ENCODE measurements around the gene PPP2R5B. TPM values are rescaled to one million over a fixed set of nuclear protein-coding genes. Genes with fewer than 3 reads are reported as not detected.

The PPP2R5B gene
- polyA plus RNA-seq, 4 donors: 13.2 to 20.8 (median 17.4) TPM

DNA sequence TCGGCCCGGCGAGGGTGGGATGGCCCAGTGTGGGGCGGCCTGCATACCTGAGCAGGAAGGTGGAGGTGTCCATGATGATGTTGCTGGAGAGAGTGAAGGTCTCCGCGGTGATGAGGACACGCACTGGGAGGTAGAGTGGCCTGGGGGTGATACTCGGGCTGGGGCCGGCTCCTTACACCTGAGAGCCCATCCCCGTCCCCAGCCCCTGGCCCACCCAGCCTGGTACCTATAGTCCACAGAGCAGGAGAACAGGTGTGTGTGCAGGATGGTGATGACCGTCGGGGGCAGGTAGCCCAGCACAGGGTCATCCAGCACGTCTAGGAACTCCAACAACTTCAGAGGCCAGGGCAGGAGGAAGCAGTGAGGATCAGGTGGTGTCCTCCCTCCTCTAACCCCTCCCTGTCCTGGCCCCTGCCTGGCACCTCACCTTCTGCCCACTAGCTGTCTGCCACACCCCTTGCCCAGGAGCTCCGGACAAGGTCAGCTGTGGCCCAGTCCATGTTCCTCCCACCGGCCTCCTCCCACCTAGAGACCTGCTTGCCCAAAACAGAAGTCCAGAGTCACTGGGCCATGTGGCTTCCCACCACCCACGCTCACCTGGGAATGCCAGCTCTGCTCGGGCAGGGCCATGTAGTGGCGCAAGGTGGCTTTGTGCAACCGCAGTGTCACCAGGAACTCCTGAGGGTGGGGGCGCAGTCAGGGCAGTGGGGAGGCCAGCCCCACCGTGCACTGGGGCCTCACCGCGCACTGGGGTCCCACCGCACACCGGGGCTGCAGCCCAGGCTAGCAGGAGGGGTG lies 18.8 kb upstream of the PPP2R5B start:
- no peak for DNase-seq (ENCODE audit: low read depth in 4 of 4, low spot score in 3 of 4)

DNA sequence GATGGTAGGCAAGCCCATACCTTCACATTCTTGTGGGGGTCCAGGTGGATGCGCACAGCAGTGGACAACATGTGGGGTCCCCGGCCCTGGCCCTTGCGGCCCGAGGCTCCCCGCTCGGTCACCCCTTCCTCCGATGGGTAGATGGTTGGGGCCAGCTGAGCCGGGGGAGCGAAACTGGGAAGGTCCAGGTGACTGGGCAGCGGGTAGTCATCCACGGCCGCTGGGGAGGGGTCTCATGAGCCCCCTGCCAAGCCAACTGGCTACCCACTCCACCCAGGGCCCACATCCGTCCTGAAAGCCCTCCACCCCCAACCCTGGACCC lies 18.2 kb upstream of the PPP2R5B start:
- DNase-seq (ENCODE audit: low read depth in 4 of 4, low spot score in 3 of 4): no peak

DNA sequence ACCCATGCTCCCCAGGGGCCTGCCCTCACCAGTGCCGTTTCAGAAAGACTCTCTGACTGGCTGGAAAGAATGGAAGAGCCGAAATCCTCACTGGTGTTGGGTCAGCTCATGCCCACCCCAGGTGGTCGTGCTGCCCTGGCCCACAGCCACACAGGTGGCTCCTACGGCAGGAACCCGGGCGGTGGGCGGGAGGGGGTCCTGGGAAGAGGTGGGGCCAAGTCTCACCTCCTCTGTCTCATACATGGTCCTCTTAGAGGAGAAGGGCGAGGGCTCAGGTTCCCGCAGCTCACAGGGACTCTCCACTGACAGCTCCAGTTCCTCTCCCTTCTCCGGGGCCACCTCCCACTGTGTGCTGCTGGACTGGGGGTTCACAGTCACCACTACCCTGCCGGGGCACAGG lies 15.7 kb upstream of the PPP2R5B start:
- no peak for DNase-seq (ENCODE audit: low read depth in 4 of 4, low spot score in 3 of 4)

DNA sequence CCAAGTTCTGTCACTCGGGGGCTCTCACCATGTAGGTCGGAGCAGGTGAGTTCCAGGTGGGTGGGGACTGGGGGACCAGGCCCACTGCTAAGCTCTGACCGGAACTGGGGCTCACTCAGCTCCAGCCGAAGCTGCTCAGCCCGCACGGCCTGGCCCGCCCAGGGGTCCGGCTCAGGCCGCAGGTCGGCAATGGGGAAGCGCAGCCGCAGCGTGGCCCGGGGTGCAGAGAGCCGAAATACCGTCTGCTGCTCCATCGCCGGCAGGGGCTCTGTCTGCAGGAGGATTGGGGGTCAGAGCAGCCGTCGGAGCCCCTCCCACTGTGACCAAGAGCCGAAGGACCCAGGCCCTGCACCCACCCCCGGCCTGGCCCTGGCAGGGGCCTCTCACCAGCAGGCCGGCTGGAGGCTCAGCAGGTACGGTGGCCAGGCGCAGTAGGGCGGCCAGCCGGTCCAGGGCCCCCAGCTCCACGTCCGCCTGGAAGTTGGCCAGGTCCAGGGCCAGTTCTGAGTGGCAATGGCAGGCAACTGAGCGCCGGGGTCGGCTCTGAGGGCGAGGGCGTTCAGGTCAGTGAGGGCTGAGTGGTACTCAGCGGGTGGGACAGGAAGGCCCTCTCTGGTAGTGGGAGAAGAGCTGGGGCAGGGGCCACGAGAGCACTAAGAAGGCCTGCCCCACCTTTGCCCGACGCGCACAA lies 14.7 kb upstream of the PPP2R5B start:
- no peak for DNase-seq (ENCODE audit: low read depth in 4 of 4, low spot score in 3 of 4)

DNA sequence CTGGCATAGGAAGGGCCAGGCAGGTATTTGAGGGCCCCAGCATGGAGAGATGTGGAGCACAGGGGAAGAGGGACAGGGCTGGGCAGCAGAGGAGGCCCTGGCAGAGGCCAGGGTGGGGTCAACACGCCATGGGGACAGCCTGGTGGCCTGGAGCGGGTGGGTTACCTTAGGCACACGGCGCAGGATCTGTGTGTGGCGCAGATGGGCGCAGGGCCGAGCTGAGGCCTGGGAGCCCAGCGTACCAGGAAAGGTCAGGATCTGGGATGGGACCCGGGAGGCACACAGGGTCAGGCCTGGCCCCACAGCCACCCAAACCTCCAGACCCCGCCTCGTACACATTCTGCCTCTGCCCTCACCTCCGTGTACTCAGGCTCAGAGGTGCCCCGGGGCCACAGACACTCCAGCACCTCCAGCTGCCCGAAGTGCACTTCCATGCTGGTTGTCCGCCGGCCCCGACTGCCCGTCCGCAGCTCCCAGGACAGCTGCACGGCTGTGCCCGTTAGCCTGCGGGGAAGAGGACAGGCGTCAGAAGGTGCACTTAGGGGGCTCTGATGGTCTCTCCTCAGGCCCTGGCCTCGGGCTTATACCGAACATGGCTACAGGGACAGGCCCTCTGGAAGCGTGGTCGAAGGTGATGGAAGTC lies 13.9 kb upstream of the PPP2R5B start:
- no peak for DNase-seq (ENCODE audit: low read depth in 4 of 4, low spot score in 3 of 4)

DNA sequence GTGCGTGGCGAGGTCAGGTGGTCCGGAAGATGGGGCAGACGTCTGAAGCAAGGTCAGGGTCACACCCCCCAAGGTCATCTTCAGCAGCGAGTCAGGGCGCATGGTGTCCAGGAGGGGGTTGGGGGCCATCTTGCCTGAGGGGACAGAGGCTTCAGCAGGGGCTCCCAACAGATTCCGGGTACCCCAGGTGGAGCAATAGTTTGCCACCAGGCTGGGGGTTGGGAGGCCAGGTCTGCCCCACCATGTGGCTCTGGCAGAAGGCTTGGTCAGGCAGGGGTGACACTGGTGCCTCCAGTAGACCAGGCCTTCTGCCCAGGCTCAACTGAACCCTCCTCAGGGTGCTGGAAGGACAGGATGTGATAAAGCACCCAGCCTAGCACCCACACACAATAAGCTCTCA lies 13.3 kb upstream of the PPP2R5B start:
- no peak for DNase-seq (ENCODE audit: low read depth in 4 of 4, low spot score in 3 of 4)

DNA sequence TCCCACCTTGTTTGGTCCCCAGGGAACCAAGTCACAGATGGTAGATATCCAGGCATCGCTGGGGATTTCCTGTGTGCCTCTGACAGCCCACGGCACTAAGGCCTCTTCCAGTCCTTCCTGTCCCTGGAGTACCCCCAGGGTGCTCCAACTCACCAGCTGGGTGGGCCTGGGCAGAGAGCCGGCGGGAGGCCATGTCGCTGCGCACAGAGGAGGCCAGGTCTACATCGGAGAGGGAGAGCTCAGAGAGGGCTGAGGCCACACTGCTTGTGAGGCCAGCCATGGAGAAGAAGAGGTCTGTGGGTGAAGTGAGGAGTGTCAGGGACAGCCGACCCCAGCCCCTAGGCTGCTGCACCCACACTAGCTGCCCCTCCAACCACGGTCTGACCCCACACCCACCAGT lies 12.8 kb upstream of the PPP2R5B start:
- DNase-seq (ENCODE audit: low read depth in 4 of 4, low spot score in 3 of 4): no peak

DNA sequence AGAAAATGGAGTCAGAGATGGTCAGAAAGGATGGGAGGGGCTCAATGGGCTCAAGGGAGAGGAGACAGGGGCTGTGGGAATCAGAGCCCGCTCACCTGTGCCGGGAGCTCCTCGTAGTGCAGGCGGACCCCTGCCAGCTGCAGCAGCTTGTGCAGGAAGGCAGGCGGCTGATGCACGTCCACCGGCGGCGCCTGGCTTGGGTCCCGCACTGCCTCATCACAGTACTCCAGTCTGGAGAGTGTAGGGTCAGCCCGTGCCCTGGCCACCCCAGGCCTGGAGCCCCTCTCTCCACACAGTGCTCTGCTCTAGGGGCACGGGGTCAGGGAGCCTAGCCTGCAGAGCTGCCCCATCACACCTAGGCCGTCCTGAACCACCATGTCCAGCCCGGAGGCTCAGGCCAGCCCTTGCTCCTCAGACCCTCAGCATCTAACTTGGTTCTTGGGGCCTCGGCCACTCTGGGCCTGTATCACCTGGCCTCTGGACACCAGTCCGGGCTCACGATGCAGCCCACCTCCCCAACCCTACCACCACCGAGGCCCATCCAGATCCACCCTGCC lies 11.2 kb upstream of the PPP2R5B start:
- DNase-seq (ENCODE audit: low read depth in 4 of 4, low spot score in 3 of 4): no peak

DNA sequence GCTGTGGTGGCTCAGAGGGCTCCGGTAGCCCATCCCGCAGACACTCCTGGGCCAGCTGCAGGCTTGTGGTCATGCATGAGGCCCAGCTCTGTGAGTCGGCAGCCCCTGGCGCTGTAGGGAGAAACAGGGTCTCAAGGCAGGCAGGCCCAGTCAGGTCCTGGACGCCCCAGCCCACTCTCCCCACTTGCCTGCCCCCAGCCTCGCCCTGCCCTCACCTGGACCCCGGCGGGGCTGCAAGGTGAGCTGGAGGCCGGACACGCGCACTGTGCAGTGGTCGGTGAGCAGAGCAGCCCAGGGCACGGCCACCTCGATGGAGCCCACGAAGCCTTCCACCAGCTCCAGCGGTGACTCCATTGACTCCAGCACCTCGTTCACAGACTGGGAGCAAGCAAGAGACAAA lies 10.4 kb upstream of the PPP2R5B start:
- DNase-seq (ENCODE audit: low read depth in 4 of 4, low spot score in 3 of 4): no peak

DNA sequence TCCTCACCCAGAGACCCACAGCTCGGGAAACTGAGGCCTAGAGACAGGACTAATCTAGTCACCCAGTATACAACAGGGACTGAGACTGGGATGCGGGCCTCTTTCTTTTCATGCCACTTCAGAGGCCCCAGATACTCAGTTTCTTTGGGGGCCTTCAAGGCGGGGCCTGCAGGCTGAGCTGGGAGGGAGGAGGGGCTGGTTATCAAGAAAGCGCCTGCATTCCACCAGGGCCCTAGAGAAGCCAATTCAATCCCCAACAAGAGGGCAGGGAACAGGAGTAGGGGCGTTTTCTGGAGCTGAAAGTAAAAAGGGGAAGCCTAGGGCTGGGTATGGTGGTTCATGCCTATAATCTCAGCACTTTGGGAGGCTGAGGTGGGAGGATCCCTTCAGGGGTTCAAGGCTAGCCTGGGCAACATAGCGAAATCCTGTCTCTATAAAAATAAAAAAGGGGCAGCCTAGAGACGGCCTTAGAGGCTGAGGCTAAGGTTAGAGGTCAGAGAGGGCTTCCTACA lies 9.1 kb upstream of the PPP2R5B start:
- DNase-seq (ENCODE audit: low read depth in 4 of 4, low spot score in 3 of 4): no peak

DNA sequence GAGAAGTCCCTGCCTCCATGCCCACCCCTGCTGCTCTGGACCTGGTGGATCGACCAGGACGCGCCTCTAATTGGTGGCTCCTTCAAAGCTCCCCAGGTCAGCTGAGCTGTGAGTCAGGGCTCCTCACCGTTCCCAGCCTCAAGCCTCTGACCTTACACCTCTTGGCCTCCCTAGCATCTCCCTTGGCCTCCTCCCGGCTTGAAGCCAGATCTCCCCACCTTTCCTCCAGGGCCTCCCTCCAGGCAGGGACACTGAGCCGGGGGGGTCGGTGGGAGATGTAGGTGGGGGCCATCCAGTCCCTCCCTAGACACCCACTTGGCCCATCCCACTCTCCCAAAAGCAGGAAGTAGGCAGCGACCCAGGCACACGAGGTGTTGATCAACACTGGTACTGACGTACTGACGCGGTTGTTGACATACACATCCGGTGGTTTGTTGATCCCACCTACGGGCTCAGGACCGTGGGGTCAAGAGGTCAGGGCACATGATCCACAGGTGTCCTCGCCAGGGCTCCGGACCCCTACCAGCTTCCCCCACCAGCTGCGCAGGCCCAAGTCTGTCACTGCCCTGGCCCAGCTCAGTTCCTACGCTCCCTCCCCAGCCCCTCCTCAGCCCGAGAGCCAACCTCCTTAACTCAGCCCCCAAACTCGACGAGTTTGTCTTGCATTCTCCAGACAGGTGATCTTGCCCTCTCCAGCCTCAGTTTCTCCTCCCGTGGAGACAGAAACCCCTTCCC lies 8.3 kb upstream of the PPP2R5B start:
- DNase-seq (ENCODE audit: low read depth in 4 of 4, low spot score in 3 of 4): no peak

DNA sequence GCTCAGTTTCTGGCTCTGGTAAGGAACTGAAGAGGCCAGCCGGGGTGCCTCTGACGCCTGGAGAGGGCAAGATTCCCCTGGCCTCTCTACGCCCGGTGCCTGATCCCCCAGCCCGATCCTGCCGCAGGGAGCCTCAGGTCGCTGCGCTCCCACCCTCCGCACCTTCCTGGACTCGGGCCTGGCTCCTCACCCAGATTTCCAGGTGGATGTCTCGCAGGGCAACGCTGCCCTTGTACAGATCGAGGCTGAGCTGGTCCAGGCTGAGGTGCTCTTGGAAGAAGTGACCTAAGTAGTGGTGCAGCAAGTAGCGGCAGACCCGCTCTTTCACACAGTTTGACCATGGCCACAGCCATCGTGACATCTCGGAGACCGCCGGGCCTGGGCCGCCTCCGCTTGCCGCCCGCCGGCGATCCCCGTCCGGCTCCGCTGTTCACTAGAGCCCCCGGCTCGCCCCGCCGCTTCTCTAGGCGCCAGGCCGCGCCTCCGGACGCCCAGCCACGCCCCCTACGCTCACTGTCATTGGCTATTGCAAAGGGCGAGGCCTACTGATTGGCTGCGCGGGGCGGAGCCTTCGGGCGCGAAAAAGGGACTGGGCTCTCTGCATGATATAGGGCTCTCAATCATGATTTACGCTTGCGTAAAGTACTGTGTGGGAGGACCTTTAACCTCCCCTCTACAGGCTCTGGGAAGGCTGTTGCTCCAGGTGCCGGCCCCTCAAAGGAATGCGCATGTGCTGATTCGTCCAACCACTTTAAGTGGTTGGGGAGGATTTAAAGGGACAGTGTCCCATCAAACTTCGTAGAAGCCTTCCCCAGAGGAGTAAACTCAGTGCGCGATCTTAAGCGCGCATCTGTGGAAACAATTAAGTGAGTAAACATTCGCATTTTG lies 7.5 kb upstream of the PPP2R5B start, which contains the start of gene ATG2A:
Gene ATG2A, minus strand, starts transcription at position 435 of the 888 bp plus-strand sequence. Its CDS starts 74 bp downstream, at position 361.
- peak; percentile 99 for DNase-seq (ENCODE audit: low read depth in 4 of 4, low spot score in 3 of 4)

DNA sequence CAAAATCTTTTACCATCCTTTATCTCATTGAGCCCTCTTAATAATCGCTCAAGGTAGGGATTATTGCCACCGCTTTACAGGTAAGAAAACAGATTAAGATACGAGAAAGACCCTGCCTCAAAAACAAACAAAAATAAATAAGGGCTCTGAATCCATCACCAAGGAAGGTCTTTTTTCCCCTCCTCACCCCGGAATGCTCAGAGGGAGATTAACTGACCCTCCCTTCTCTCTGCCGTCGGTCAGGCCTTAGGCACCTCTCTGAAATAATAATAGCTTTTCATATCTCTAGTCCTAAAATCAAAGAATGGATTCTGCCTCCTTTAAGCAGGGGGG lies 6.9 kb upstream of the PPP2R5B start:
- no peak for DNase-seq (ENCODE audit: low read depth in 4 of 4, low spot score in 3 of 4)

DNA sequence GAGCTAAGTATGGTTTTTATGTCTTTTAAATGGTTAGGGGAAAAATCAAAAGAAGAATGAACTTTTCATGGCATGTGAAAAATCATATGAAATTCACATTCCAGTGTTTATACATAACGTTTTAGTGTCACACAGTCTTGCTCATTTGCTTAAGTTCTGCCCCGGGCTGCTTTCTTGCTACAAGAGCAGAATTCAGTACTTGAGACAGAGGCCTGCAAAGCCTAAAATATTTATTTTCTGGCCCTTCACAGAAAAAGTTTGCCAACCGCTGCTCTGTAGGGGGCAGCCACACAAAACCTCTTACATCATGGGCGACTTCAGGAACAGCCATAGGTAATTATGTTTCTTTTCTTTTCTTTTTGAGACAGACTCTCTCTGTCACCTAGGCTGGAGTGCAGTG lies 6.5 kb upstream of the PPP2R5B start:
- no peak for DNase-seq (ENCODE audit: low read depth in 4 of 4, low spot score in 3 of 4)

DNA sequence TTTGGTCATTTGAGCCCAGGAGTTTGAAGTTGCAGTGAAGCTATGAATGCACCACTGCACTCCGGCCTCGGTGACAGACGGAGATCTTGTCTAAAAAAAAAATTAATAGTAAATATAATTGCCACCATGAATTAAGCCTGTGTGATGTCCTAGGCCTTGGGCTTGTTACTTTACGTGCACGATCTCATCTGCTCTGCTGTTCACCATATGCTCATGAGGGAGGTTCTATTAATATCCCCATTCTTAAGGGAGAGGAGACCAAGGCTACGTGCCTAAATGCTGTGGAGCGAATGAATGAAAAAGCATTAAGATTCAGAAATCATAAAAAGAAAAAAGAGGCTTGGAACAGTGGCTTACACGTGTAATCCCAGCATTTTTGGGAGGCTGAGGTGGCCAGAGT lies 4.9 kb upstream of the PPP2R5B start:
- no peak for DNase-seq (ENCODE audit: low read depth in 4 of 4, low spot score in 3 of 4)

DNA sequence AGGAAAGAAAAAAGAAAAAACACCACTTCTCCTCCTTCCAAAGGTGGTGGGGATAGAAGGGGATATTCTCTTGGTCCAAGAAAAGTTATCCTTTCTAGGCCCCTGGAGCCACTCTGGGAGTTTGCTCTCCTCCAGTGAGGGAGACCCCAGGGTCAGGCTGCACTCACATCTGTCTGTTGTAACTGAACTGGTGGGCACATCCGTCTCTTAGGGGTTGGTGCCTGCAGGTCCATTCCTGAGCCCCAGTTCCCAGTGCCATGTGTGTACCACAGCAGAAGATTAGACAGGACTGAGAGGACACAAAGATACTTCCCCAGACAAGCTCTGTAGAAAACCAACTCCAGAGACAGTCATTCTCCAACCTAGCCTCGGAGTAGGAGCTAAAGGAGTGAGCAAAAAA lies 4.4 kb upstream of the PPP2R5B start:
- no peak for DNase-seq (ENCODE audit: low read depth in 4 of 4, low spot score in 3 of 4)

DNA sequence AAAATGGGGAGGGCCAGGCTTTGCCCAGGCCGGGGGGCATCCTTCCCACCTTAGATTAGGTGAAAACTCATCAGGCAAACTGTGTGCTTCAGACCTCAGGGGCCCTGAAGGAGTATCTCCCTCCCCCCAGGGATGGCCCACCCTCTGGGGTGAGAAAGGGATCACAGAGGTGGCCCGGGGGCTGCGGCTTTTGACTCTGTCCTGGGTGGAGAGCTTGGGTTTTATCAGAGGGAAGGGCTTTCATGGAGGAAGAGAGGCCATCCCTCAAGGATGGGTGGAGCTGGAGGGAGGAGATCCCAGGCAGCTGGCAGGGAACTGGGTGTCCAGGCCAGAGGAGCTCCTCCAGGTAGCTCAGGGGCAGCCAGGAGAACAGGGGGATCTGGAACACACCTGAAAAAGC lies 3.1 kb upstream of the PPP2R5B start:
- DNase-seq (ENCODE audit: low read depth in 4 of 4, low spot score in 3 of 4): no peak

DNA sequence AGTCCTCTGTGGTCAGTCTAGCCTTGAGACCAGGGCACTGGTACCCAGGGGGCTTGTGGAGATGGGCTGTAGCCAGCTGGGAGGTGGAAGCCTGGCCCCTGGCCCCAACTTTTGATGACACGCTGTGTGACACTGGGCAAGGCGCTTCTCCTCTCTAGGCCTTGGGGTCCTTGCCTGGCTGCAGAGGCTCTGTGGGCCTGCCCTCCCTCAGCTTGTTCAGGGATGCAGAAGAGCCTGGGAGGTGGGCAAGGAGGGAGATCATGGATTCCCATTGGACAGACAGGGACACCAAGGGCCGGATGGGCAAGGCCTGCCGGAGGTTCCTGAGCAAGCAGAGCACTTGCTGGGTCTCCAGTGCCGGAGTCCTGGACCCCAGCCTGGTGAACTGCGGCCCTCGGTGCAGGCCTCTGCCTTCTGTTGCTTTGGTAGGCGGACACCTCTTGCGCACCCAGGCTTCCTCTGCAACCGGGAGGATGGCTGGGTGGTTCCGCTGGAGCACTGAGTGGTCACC lies 1.3 kb upstream of the PPP2R5B start:
- no peak for DNase-seq (ENCODE audit: low read depth in 4 of 4, low spot score in 3 of 4)

DNA sequence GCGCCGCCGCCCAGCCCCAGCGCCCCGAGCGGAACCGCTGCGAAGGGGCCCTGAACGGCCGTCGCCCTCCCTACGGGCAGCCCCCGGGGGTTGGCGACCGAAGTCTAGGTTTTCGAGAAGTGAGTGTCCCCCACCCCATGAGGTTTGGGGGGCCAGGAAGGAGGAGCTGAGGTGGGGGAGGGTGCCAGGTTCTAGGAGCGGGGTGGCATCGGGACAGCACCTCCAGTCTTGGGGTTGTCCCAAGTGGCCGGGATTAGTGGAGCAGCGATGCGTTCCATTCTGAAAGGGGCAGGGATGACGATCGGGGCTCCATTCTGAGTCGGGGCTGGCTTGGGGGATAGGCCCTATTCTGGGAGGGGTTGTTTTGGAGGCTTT lies 408 bp downstream of the PPP2R5B start:
- DNase-seq (ENCODE audit: low read depth in 4 of 4, low spot score in 3 of 4): no peak

Measured in left renal pelvis (tissue), 4 donors.